Muscle of leg (tissue), 11 donors: Measurements from ENCODE around the gene USP6NL. TPM values are rescaled to one million over a fixed set of nuclear protein-coding genes. Genes with fewer than 3 reads are reported as not detected.
"Not testable (repeated sequence)": the region's sequence is repeated elsewhere in the genome, so short reads cannot be mapped to it uniquely, and the experiment has no call there.

ENCODE experiments used
- DNase-seq: peaks from one replicate; pipeline ENCODE4 v3.0.0; 2013
- H3K27ac ChIP-seq: one replicate; pipeline ENCODE4 v1.5.1; 2013; ENCODE audit warnings: mild to moderate bottlenecking, low read length, control low read depth
- H3K27me3 ChIP-seq: one replicate; pipeline ENCODE4 v1.6.1; 2013; ENCODE audit warnings: low read length; ENCODE audit not compliant: control insufficient read depth, insufficient read depth
- H3K36me3 ChIP-seq: one replicate; pipeline ENCODE4 v1.6.1; 2013; ENCODE audit warnings: low read length; ENCODE audit not compliant: control insufficient read depth, insufficient read depth
- H3K4me1 ChIP-seq: one replicate; pipeline ENCODE4 v1.6.1; 2013; ENCODE audit warnings: low read length; ENCODE audit not compliant: control insufficient read depth, insufficient read depth
- H3K4me3 ChIP-seq: one replicate; pipeline ENCODE4 v1.5.1; 2013; ENCODE audit warnings: low read length, control low read depth
- H3K9me3 ChIP-seq: replicated peaks from 2 replicates; pipeline ENCODE4 v1.6.1; 2013; ENCODE audit warnings: low read depth, low read length; ENCODE audit not compliant: control insufficient read depth
- WGBS: methylation state at CpG from one replicate; pipeline ENCODE4 v1.1.5; 2013; ENCODE audit warnings: missing lambda C conversion rate; ENCODE audit not compliant: insufficient coverage; 5-methylcytosine and 5-hydroxymethylcytosine counted together
- polyA plus RNA-seq, 8 donors: library from polyadenylated mRNA; unstranded; fragments of 120-200 nt; gene quantifications; one replicate each; pipeline versions ENCODE4 v1.2.1 to v1.2.3, GENCODE V29; 2013; ENCODE audit warnings: inconsistent platforms in 1 of 8, low replicate concordance in 1 of 8; ENCODE audit not compliant: insufficient read length in 8 of 8, insufficient read depth in 1 of 8
- total RNA-seq: library from RNA; stranded (reverse); fragments of 120-200 nt; gene quantifications from one replicate; pipeline ENCODE4 v1.2.4, GENCODE V29; 2013

Gene USP6NL
- total and polyA plus RNA-seq, 9 donors = 7.3 to 12.0 (median 8.7) TPM

- H3K27me3 ChIP-seq = no peaks in the 10 kb centered on the region
- H3K4me3 ChIP-seq = no peak overlapping the region
- H3K9me3 ChIP-seq = no peaks in the 10 kb centered on the region
- H3K36me3 ChIP-seq = no peaks in the 10 kb centered on the region
- H3K4me1 ChIP-seq = no peaks in the 10 kb centered on the region
- no peak for DNase-seq
- 67% methylated on average over 2 of the region's 3 CpGs for WGBS
- H3K27ac ChIP-seq = no peak overlapping the region
Measured at GRCh38 chr10:11510736-11511135, 100.7 kb downstream of the USP6NL start.

GRCh38 chr10:11510281-11510680 is 101.2 kb downstream of the USP6NL start:
- WGBS = 62% methylated on average over 3 of the region's 5 CpGs

DNA sequence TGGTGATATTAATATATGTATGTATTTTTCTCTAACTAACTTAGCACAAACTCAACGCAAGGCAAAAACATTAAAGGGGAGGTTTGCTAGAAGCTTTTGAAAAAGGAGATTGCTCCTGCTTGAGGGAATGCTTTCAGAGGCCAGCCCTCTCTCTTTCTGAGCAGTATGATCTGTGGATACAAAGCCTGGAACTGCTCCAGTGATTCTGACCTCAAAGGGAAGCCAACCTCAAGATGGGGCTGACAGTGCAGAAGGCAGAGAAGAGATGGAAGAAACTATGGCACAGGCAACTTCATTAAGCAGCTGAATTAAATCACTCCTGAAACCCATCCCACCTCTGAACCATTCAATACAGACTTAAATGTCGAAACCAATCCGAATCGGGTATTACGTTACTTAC is 102.4 kb downstream of the USP6NL start:
- Histone ChIP-seq H3K27me3 (no peaks in the 10 kb centered on the region), H3K27ac (no peak overlapping the region), H3K4me1 (no peaks in the 10 kb centered on the region), H3K9me3 (no peaks in the 10 kb centered on the region), H3K4me3 (no peak overlapping the region), H3K36me3 (no peaks in the 10 kb centered on the region)
- no CpG with 5 or more reads among the region's 5 CpGs for WGBS
- DNase-seq = no peak

More at GRCh38 chr10:11510281-11510680, 101.2 kb downstream of the USP6NL start:
- Histone ChIP-seq H3K9me3 (no peaks in the 10 kb centered on the region), H3K4me3 (no peak overlapping the region), H3K36me3 (no peaks in the 10 kb centered on the region), H3K27ac (no peak overlapping the region), H3K27me3 (no peaks in the 10 kb centered on the region), H3K4me1 (no peaks in the 10 kb centered on the region)
- DNase-seq = no peak

DNA sequence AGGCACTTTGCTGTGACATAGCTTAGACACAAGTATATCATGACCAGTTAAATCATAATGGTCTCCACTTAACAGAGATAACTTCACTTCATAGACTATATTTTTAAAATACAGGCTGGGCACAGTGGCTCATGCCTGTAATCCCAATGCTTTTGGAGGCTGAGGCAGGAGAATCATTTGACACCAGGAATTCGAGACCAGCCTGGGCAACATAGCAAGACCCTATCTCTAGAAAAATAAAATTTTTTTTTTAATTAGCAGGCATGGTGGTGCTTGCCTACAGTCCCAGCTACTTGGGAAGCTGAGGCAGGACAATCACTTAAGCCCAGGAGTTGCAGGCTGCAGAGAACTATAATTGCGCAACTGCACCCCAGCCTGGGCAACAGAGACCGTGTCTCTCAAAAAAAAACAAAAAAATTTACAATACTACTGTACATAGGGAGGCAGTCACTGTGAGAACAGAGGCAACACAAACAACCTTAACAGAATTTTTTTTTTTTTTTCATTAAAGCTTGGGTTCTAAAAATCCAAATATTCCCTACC is 105.1 kb downstream of the USP6NL start:
- no CpG with 5 or more reads among the region's 3 CpGs for WGBS
- no peaks in the 10 kb centered on the region for H3K36me3 ChIP-seq
- no peaks in the 10 kb centered on the region for H3K9me3 ChIP-seq
- H3K4me1 ChIP-seq = no peaks in the 10 kb centered on the region
- no peak overlapping the region for H3K4me3 ChIP-seq
- H3K27ac ChIP-seq = no peak overlapping the region
- H3K27me3 ChIP-seq = no peaks in the 10 kb centered on the region
- no peak for DNase-seq

GRCh38 chr10:11505639-11506038 is 105.8 kb downstream of the USP6NL start:
- DNase-seq = no peak
- Histone ChIP-seq H3K4me3 (no peak overlapping the region), H3K27ac (no peak overlapping the region), H3K27me3 (no peaks in the 10 kb centered on the region), H3K36me3 (no peaks in the 10 kb centered on the region), H3K4me1 (no peaks in the 10 kb centered on the region), H3K9me3 (no peaks in the 10 kb centered on the region)
- WGBS = 80% methylated on average over 3 of the region's 3 CpGs

DNA sequence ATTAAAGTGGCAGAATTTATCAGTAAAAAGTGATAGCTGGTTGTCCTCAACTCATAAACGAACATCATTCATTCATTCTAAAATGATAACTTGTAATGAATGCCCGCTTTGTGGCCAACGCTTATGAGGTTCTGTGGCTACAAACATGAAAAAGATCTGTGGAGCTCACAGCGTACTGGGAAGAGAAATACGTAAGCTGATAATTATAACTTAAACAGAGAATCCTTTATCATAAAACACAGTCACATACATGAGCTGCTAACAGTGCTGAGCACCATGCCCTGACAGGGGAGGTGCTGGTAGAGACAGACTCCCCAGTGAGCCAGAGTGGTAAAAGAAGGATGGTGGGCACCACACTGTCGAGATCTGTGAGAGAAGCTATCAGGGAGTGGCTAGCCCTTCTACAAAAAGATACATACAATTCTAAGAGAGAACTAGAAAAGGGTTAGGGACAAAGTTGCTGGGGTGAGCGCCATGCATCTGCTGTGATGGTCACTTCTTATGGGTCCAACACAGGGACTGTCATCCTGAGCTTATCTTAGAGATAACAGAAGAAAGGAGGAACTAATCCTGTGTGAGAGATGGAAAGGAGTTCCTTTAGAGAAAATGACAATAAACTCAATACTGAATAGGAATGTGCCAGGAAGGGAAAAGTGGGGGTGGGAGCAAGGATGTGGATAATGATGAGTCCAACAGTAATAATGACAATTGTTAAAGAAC is 106.7 kb downstream of the USP6NL start:
- 80% methylated on average over 1 of the region's 7 CpGs for WGBS
- Histone ChIP-seq H3K4me3 (no peak overlapping the region), H3K4me1 (no peaks in the 10 kb centered on the region)

GRCh38 chr10:11501600-11501999 is 109.8 kb downstream of the USP6NL start:
- WGBS = 80% methylated on average over 2 of the region's 3 CpGs
- DNase-seq = no peak

More for the DNA sequence above, 106.7 kb downstream of the USP6NL start:
- no peak for DNase-seq
- H3K9me3 ChIP-seq = no peaks in the 10 kb centered on the region
- H3K27ac ChIP-seq = no peak overlapping the region
- H3K27me3 ChIP-seq = no peaks in the 10 kb centered on the region
- H3K36me3 ChIP-seq = no peaks in the 10 kb centered on the region

DNA sequence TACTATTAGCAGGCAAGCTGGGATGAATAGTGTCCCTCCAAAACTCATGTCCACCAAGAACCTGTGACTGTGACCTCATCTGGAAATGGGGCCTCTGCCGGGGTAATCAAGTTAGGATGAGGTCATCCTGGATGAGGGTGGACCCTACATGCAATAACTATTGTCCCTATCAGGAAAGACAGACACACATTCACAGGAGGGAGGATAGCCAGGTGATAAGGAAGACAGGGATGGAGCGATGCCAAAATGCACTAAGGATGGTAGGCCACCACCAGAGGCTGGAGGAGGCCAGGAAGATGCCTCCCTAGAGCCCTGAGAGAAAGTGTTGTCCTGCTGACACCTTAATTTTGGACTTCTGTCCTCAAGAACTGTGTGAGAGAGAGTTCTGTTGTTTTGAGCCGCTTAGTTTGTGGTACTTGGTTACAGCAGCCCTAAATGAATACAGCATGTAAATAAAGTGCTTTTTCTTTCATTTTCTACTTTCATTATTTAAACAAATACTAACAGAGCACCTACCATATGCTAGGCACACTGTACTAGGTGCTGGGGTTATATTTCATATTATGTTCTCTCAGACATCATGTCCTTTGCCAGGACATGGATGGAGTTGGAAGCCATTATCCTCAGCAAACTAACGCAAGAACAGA is 111.9 kb downstream of the USP6NL start:
- DNase-seq = no peak
- Histone ChIP-seq H3K27me3 (no peaks in the 10 kb centered on the region), H3K9me3 (no peaks in the 10 kb centered on the region), H3K4me3 (no peak overlapping the region), H3K36me3 (no peaks in the 10 kb centered on the region), H3K4me1 (no peaks in the 10 kb centered on the region), H3K27ac (no peak overlapping the region)
- WGBS = 93% methylated on average over 1 of the region's 4 CpGs

More at GRCh38 chr10:11501600-11501999, 109.8 kb downstream of the USP6NL start:
- H3K27me3 ChIP-seq = no peaks in the 10 kb centered on the region
- no peak overlapping the region for H3K4me3 ChIP-seq
- no peak overlapping the region for H3K27ac ChIP-seq
- no peaks in the 10 kb centered on the region for H3K36me3 ChIP-seq
- no peaks in the 10 kb centered on the region for H3K4me1 ChIP-seq
- H3K9me3 ChIP-seq = no peaks in the 10 kb centered on the region

GRCh38 chr10:11498399-11498798 is 113.1 kb downstream of the USP6NL start:
- WGBS = no CpG with 5 or more reads among the region's 2 CpGs
- Histone ChIP-seq H3K4me3 (no peak overlapping the region), H3K9me3 (peaks cover 2% of the 10 kb centered on the region), H3K27me3 (no peaks in the 10 kb centered on the region), H3K27ac (no peak overlapping the region), H3K36me3 (no peaks in the 10 kb centered on the region), H3K4me1 (no peaks in the 10 kb centered on the region)
- DNase-seq = no peak

- DNase-seq, H3K27ac ChIP-seq, H3K27me3 ChIP-seq, H3K4me1 ChIP-seq, H3K9me3 ChIP-seq, H3K4me3 ChIP-seq, H3K36me3 ChIP-seq: not testable (repeated sequence)
- no CpG with 5 or more reads among the region's 13 CpGs for WGBS
Measured at GRCh38 chr10:11494923-11495322, 116.5 kb downstream of the USP6NL start.
